GM13976 (cell line): ENCODE measurements around the gene ZFP62.
"Not testable (repeated sequence)": the region's sequence is repeated elsewhere in the genome, so short reads cannot be mapped to it uniquely, and the experiment has no call there.

ENCODE experiments used
- DNase-seq: peaks from one replicate; pipeline ENCODE4 v3.0.0; 2012; ENCODE audit warnings: low spot score
- in situ Hi-C: fragments of 300-500 bp; cut with MboI; formaldehyde crosslinking; loops from one replicate; pipeline ENCODE4 v1.12.0; 2022; ENCODE audit warnings: low sequenced_read_pairs, mixed read lengths, inconsistent platforms; ENCODE audit not compliant: unreplicated experiment
- TF ChIP-seq, protein P1 (sequence below): IDR thresholded peaks from 2 replicates; pipeline ENCODE4 v1.5.1; 2012; ENCODE audit warnings: borderline replicate concordance, mild to moderate bottlenecking; ENCODE audit not compliant: insufficient read depth; ENCODE audit errors: extremely low read depth, missing control alignments, control extremely low read depth

The ZFP62 gene

DNA sequence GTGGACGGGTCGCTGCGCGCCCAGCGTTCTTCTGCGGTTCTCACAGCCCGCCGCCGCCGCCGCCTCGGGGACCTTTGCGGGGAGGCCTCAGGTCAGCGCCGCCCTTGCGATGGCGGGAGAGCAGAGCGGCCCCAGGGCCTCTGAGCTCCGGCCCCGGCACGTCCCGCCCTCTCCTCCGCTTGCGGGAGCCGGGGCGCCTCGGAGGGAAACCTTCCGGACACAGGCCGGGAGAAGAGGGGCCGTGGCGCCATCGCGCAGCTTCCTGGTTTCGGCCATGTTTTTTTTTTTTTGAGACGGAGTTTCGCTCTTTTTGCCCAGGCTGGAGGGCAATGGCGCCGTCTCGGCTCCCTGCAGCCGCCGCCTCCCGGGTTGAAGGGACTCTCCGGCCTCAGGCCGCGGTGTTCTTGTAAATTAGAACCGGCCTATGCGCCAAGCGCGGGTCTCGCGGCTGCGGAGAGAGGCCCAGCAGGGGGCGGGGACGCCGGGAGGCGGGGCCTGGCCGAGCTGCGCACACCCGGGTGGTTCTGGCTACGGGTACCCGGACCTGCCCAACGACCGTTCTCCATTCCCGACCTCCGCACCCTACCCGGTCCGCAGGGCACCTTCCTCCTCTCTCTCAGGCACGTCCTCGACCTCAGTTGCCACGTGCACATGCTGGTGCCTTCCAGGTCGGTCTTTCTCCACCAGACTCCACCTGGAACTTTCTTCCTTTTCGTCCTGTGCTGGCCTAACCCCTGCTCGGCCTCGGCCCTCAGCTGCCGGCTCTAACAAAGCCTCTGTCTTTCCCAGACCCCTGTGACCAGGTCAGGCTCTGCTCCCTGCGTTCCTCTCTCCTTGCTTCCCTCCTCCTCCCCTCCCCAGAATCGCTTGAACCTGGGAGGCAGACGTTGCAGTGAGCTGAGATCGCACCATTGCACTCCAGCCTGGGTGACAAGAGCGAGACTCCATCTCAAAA is 29.7 kb downstream of the ZFP62 start:
- in situ Hi-C loops, result no loop called here
- TF ChIP-seq, protein P1, sequence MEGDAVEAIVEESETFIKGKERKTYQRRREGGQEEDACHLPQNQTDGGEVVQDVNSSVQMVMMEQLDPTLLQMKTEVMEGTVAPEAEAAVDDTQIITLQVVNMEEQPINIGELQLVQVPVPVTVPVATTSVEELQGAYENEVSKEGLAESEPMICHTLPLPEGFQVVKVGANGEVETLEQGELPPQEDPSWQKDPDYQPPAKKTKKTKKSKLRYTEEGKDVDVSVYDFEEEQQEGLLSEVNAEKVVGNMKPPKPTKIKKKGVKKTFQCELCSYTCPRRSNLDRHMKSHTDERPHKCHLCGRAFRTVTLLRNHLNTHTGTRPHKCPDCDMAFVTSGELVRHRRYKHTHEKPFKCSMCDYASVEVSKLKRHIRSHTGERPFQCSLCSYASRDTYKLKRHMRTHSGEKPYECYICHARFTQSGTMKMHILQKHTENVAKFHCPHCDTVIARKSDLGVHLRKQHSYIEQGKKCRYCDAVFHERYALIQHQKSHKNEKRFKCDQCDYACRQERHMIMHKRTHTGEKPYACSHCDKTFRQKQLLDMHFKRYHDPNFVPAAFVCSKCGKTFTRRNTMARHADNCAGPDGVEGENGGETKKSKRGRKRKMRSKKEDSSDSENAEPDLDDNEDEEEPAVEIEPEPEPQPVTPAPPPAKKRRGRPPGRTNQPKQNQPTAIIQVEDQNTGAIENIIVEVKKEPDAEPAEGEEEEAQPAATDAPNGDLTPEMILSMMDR, result no peak
- DNase-seq, result peak; percentile 90

DNA sequence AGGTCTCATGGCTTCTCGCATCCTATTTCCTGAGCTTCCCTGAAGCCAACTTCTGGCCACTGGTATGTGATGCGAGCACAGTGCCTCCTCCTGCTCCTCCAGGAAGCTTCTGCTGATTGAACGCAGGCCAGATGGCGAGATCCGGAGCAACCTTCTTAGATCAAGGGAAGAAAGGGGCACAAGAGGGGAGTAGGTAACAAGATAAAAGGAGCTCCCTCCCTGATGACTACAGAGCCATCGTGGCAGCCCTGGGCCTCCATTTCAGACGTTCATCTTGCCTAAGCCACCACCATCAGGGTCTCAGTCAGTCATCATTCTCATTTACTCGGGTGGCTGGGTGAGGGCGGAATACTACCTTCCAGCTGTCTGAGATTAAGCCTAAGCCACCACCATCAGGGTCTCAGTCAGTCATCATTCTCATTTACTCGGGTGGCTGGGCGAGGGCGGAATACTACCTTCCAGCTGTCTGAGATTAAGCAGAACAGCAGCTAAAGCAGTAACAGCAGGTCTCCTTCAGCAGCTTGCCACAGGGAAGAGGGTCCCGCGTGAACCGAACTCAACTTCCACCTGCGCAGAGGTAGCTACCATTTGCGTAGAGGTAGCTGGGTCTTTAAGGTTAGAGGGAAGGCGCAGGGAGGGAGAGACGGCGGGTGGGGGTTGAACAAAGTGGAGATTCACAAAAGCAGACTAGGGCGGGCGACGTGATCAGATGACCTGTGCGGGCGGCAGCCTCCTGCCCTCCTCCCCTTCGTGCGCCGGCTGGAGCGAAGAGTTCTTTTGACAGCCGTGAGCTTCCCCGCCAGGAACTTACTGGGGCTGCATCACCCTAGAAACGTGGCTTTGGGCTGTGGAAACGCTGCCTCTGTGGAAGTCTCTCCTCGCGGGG is 30.6 kb downstream of the ZFP62 start:
- TF ChIP-seq, protein P1, result no peak
- DNase-seq, result peak; percentile 77
- in situ Hi-C loops, result no loop called here

GRCh38 chr5:180829726-180830125 is 31.4 kb downstream of the ZFP62 start:
- in situ Hi-C loops, result no loop called here
- TF ChIP-seq, protein P1, result no peak
- no peak for DNase-seq

DNA sequence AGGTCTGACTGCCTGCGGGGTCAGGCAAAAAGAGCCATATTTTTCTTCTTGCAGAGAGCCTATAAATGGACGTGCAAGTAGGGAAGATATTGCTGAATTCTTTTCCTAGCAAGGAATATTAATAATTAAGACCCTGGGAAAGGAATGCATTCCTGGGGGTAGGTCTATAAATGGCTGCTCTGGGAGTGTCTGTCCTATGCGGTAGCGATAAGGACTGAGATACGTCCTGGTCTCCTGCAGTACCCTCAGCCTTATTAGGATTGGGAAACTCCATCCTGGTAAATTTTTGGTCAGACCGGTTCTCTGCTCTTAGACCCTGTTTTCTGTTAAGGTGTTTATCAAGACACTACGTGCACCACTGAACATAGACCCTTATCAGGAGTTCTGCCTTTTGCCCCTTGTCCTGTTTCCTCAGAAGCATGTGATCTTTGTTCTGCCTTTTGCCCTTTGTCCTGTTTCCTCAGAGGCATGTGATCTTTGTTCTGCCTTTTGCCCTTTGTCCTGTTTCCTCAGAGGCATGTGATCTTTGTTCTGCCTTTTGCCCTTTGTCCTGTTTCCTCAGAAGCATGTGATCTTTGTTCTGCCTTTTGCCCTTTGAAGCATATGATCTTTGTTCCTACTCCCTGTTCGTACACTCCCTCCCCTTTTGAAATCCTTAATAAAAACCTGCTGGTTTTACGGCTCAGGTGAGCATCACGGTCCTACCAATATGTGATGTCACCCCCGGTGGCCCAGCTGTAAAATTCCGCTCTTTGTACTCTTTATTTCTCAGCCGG is 32.1 kb downstream of the ZFP62 start:
- in situ Hi-C loops, DNase-seq: not testable (repeated sequence)

DNA sequence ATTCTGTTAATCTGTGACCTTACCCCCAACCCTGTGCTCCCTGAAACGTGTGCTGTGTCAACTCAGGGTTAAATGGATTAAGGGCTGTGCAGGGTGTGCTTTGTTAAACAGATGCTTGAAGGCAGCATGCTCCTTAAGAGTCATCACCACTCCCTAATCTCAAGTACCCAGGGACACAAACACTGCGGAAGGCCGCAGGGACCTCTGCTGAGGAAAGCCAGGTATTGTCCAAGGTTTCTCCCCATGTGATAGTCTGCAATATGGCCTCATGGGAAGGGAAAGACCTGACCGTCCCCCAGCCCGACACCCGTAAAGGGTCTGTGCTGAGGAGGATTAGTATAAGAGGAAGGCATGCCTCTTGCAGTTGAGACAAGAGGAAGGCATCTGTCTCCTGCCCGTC is 33.7 kb downstream of the ZFP62 start:
- DNase-seq, in situ Hi-C loops: not testable (repeated sequence)

DNA sequence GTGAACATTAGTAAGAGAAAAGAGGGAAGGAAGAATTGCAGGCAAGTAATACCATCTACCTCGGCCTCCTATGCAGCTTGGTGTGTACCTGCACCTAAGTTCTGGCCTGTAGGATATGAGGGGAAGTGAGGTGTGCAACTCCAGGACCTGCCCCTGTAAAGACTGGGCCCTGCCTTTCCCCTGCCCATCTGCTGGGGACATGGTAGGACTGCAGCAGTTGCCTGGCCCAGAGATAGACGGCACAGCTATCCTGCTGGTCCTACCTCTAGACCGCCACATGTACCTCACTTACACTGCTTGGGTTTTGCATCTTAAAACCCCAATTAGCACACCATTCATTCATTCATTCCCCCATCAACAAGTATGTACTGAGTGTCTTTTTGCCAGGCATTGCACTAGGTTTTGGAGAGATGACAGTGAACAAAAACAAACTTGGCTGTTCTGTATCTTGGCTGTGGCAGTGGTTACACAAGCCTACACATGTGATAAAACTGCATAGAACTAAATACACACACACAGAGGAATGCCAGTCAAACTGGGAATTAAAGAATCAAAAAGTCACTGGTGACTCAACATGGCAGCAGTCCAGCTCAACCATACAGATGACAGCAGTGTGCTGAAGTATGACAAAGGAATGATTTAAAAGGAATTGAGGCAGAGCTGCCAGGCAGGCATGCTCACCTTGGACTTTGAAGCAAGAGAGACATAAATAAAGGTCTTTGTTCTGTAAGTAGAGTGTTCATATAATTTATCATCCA is 35.1 kb downstream of the ZFP62 start:
- in situ Hi-C loops, result no loop called here
- TF ChIP-seq, protein P1, result no peak
- no peak for DNase-seq
